PC-9 (cell line): ENCODE results near the gene HINT2.

ENCODE experiments used
- EZH2 ChIP-seq: fragments of 200-600 bp; sonication (generic); IDR thresholded peaks from 2 replicates; pipeline ENCODE4 v1.8.0; 2017; ENCODE audit warnings: antibody characterized with exemption, low read depth
- TF ChIP-seq, protein P1 (sequence below): fragments of 200-600 bp; sonication (generic); conservative IDR thresholded peaks from 2 replicates; pipeline ENCODE4 v1.6.1; 2017; ENCODE audit warnings: mixed run types, antibody characterized with exemption, mild to moderate bottlenecking, moderate library complexity

GRCh38 chr9:35829084-35829763, 14.4 kb upstream of the HINT2 start, which contains the start of gene TMEM8B:
- TF ChIP-seq, protein P1, sequence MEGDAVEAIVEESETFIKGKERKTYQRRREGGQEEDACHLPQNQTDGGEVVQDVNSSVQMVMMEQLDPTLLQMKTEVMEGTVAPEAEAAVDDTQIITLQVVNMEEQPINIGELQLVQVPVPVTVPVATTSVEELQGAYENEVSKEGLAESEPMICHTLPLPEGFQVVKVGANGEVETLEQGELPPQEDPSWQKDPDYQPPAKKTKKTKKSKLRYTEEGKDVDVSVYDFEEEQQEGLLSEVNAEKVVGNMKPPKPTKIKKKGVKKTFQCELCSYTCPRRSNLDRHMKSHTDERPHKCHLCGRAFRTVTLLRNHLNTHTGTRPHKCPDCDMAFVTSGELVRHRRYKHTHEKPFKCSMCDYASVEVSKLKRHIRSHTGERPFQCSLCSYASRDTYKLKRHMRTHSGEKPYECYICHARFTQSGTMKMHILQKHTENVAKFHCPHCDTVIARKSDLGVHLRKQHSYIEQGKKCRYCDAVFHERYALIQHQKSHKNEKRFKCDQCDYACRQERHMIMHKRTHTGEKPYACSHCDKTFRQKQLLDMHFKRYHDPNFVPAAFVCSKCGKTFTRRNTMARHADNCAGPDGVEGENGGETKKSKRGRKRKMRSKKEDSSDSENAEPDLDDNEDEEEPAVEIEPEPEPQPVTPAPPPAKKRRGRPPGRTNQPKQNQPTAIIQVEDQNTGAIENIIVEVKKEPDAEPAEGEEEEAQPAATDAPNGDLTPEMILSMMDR = no peak
- no peak for TF ChIP-seq EZH2
